Measurements from ENCODE around the gene ZNF135. TPM values are rescaled to one million over a fixed set of nuclear protein-coding genes. Genes with fewer than 3 reads are reported as not detected.

Gene ZNF135
- total and polyA plus RNA-seq, 2 experiments from 2014 or later = 4.8 to 10.3 TPM

DNA sequence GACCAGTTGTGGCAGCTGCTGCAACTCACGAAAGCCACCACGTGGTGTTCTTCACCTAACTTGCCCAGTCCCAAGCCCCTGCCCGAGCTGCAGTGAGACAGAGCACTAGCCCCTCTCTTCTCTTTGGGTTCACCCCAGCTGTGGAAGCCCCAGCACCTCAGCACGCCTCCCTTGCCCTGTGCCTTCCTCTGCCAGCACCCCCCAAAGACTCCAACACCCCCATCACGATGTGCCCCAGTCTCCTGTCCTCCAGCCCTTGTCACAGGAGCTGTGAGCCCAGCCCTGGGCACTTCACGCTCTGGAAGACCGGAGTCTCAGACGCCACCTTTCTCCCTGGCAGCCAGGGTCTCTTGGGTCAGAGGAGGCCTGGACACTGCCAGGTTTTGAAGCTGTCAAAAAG is 2.2 kb upstream of the ZNF135 start:
- Histone ChIP-seq H3K36me3 (ENCODE audit: insufficient read depth) (no peaks in the 10 kb centered on the region), H3K4me1 (ENCODE audit: insufficient read depth) (peaks cover 16% of the 10 kb centered on the region), H3F3A (replicated peaks; ENCODE audit: low read depth) (0 out of 2 replicates have a peak, but pooled peaks cover 4% of the 10 kb centered on the region), H3K4me2 (no peak overlapping the region), H3K27me3 (ENCODE audit: insufficient read depth) (no peaks in the 10 kb centered on the region), H3K79me2 (replicated peaks; ENCODE audit: insufficient read depth) (no peaks in the 10 kb centered on the region), H3K27ac (ENCODE audit: low read depth) (no peak overlapping the region), H3K4me3 (no peak overlapping the region), H3K9me2 (ENCODE audit: insufficient read depth) (0 out of 2 replicates have a peak, but pooled peaks cover 6% of the 10 kb centered on the region), H4K20me1 (replicated peaks; ENCODE audit: insufficient read depth) (no peaks in the 10 kb centered on the region), H2AFZ (no peak overlapping the region)
- no peak for DNase-seq (ENCODE audit: low spot score)
- Mint-ChIP-seq H3K9me3 (peaks cover 79% of the 10 kb centered on the region), H3K36me3 (ENCODE audit: low read depth) (peaks cover 41% of the 10 kb centered on the region), H3K4me1 (peaks cover 8% of the 10 kb centered on the region), H3K4me3 (no peak overlapping the region), H3K27ac (no peak overlapping the region), H3K27me3 (ENCODE audit: insufficient read depth, low read depth, poor library complexity) (peaks cover 14% of the 10 kb centered on the region)
- TF ChIP-seq, protein P1, sequence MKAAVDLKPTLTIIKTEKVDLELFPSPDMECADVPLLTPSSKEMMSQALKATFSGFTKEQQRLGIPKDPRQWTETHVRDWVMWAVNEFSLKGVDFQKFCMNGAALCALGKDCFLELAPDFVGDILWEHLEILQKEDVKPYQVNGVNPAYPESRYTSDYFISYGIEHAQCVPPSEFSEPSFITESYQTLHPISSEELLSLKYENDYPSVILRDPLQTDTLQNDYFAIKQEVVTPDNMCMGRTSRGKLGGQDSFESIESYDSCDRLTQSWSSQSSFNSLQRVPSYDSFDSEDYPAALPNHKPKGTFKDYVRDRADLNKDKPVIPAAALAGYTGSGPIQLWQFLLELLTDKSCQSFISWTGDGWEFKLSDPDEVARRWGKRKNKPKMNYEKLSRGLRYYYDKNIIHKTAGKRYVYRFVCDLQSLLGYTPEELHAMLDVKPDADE (IDR thresholded peaks at IDR 0.05) = no peak
- TF ChIP-seq NANOG (IDR thresholded peaks at IDR 0.05; ENCODE audit: borderline replicate concordance) = no peak
- no peak for ATAC-seq

DNA sequence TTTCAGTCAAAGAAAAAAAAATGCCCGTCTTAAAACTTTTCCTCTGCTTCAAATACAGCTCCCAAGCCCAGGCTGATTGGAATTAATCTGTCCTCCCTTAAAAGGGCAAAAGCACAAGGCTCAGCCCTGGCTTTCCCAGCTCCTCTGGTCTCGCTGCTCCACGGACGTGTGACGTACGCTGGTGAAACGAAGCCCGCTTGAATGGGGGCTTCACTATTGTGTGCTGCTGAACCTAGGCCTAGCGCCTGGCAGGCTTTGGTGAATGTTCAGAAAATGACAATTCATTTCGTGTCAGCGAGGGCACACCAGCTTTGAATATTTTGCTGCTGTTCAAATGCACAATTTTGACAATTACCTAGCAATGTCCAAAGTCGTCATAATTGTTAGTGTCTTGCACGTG is 615 bp upstream of the ZNF135 start:
- DNase-seq (ENCODE audit: low spot score) (peak; percentile 32), ATAC-seq (no peak)
- Histone ChIP-seq H3F3A (replicated peaks; ENCODE audit: low read depth) (0 out of 2 replicates have a peak, but pooled peaks cover 4% of the 10 kb centered on the region), H3K79me2 (replicated peaks; ENCODE audit: insufficient read depth) (no peaks in the 10 kb centered on the region), H3K27me3 (ENCODE audit: insufficient read depth) (no peaks in the 10 kb centered on the region), H3K4me3 (peak overlapping the region; percentile 66), H4K20me1 (replicated peaks; ENCODE audit: insufficient read depth) (no peaks in the 10 kb centered on the region), H3K4me2 (peak overlapping the region; percentile 81), H3K9me2 (ENCODE audit: insufficient read depth) (0 out of 2 replicates have a peak, but pooled peaks cover 6% of the 10 kb centered on the region), H3K27ac (ENCODE audit: low read depth) (peak overlapping the region; percentile 82), H2AFZ (no peak overlapping the region), H3K36me3 (ENCODE audit: insufficient read depth) (no peaks in the 10 kb centered on the region), H3K4me1 (ENCODE audit: insufficient read depth) (peaks cover 16% of the 10 kb centered on the region)
- Mint-ChIP-seq H3K27me3 (ENCODE audit: insufficient read depth, low read depth, poor library complexity) (peaks cover 16% of the 10 kb centered on the region), H3K9me3 (peaks cover 77% of the 10 kb centered on the region), H3K36me3 (ENCODE audit: low read depth) (peaks cover 54% of the 10 kb centered on the region), H3K27ac (peak overlapping the region; percentile 96), H3K4me3 (peak overlapping the region; percentile 79), H3K4me1 (peaks cover 8% of the 10 kb centered on the region)
- TF ChIP-seq EZH2phosphoT487 (IDR thresholded peaks at IDR 0.05; ENCODE audit: unreplicated experiment) (no peak), EZH2 (IDR thresholded peaks at IDR 0.05; ENCODE audit: low read depth, unreplicated experiment) (no peak), ZNF331 (CRISPR knock-in tag; IDR thresholded peaks at IDR 0.05; ENCODE audit: low read depth) (no peak), STAT1 (IDR thresholded peaks at IDR 0.05; ENCODE audit: unreplicated experiment) (no peak), POLR2AphosphoS5 (IDR thresholded peaks at IDR 0.05; ENCODE audit: low read depth) (no peak), JUNB (IDR thresholded peaks at IDR 0.05; ENCODE audit: unreplicated experiment) (no peak), CREB1 (CRISPR knock-in tag; IDR thresholded peaks at IDR 0.05; ENCODE audit: low read depth) (no peak), NANOG (IDR thresholded peaks at IDR 0.05; ENCODE audit: borderline replicate concordance) (no peak)
- TF ChIP-seq, protein P2, sequence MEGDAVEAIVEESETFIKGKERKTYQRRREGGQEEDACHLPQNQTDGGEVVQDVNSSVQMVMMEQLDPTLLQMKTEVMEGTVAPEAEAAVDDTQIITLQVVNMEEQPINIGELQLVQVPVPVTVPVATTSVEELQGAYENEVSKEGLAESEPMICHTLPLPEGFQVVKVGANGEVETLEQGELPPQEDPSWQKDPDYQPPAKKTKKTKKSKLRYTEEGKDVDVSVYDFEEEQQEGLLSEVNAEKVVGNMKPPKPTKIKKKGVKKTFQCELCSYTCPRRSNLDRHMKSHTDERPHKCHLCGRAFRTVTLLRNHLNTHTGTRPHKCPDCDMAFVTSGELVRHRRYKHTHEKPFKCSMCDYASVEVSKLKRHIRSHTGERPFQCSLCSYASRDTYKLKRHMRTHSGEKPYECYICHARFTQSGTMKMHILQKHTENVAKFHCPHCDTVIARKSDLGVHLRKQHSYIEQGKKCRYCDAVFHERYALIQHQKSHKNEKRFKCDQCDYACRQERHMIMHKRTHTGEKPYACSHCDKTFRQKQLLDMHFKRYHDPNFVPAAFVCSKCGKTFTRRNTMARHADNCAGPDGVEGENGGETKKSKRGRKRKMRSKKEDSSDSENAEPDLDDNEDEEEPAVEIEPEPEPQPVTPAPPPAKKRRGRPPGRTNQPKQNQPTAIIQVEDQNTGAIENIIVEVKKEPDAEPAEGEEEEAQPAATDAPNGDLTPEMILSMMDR (conservative IDR thresholded peaks at IDR 0.05; ENCODE audit: low read depth in 2 of 2) = no peak
- TF ChIP-seq, protein P3, sequence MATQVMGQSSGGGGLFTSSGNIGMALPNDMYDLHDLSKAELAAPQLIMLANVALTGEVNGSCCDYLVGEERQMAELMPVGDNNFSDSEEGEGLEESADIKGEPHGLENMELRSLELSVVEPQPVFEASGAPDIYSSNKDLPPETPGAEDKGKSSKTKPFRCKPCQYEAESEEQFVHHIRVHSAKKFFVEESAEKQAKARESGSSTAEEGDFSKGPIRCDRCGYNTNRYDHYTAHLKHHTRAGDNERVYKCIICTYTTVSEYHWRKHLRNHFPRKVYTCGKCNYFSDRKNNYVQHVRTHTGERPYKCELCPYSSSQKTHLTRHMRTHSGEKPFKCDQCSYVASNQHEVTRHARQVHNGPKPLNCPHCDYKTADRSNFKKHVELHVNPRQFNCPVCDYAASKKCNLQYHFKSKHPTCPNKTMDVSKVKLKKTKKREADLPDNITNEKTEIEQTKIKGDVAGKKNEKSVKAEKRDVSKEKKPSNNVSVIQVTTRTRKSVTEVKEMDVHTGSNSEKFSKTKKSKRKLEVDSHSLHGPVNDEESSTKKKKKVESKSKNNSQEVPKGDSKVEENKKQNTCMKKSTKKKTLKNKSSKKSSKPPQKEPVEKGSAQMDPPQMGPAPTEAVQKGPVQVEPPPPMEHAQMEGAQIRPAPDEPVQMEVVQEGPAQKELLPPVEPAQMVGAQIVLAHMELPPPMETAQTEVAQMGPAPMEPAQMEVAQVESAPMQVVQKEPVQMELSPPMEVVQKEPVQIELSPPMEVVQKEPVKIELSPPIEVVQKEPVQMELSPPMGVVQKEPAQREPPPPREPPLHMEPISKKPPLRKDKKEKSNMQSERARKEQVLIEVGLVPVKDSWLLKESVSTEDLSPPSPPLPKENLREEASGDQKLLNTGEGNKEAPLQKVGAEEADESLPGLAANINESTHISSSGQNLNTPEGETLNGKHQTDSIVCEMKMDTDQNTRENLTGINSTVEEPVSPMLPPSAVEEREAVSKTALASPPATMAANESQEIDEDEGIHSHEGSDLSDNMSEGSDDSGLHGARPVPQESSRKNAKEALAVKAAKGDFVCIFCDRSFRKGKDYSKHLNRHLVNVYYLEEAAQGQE (IDR thresholded peaks at IDR 0.05; ENCODE audit: unreplicated experiment) = no peak
- TF ChIP-seq, protein P1 (IDR thresholded peaks at IDR 0.05) = no peak
